Measurements from ENCODE around the gene TIGD6.
"Not testable (repeated sequence)": the region's sequence is repeated elsewhere in the genome, so short reads cannot be mapped to it uniquely, and the experiment has no call there.

TIGD6 gene

DNA sequence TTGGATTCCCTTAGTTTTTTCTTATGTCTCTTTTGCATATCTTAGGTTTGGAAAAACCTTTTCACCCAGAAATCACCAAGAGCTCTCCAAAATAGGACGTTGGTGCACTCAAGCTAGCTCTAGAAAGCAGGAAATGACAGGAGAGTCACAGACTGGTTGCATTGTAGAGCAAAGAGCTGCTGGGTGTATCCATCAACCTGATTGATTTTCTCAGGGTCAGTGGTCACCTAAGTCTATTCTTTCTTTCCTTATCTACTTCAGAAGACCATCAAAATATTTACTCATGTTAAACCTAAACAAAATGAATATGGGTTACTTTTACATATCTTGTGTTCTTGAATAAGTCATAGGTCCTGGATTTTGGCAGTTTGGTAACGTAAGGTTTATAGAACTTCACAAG, 25.0 kb downstream of the TIGD6 start:
- DNase-seq (ENCODE audit: low spot score), result no peak

DNA sequence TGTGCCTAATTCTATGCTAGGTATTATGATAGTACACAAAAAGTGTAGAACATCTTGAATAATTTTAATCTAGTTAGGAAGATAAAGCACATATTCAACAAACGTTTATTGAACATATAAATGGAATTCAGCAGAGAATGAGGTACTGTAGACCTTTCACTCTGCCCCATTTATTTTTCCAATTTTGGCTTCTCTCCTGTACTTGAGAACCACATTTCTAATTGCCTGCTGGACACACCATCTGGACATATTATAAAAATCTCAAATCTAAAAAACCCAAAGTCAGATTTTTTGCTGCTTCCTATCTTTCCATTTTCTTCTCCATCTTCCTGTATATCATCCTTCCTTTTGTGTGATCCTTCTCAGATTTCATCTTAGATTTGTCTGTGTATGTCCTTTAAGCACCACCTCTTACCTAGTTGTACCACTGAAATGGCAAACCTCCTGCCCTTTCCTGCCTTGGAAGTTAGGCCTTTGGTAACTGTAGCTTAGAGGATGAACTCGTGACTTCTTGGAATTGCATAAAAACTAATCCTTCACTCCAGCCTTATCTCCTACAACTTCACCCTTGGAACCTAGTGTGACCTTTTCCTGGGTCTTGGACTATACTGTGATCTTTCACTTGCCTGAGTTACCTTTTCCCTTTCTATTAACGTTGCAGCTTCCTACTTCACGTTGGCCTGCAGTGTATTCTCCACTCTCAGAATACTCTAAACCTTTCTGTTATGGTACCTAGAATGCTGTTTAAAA, 31.1 kb downstream of the TIGD6 start:
- DNase-seq (ENCODE audit: low spot score), result no peak

DNA sequence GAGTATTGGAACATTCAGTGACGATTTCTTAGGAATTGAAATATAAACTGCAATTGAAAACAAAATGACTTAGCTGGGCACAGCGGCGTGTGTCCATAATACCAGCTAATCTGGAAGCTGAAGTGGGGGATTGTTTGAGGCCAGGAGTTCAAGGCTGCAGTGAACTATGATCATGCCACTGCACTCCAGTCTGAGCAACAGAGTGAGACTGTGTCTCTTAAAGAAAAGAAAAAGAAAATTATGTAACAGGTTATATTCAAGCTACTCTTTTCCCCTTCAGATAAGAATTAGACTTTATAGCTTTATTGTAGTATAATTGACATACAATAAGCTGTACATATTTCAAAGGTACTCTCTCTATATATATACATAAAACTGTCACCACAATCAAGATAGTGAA, 33.5 kb downstream of the TIGD6 start:
- no peak for DNase-seq (ENCODE audit: low spot score)

DNA sequence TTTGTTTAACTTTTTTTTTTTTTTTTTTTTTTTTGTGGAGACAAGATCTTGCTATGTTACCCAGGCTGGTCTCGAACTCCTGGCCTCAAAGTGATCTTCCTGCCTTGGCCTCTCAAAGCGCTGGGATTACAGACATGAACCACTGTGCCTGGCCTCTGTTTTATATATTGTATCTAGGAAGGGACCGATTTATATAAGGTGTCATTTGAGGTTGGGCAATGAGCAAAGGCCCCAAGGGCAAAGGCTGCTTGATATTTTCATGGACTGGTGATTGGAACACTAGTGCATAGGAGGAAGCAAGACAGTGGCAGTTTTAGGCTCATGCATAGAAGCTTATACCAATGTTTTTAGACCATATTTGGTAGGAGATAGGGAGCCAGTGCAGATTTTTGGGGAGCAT, 36.7 kb downstream of the TIGD6 start:
- DNase-seq (ENCODE audit: low spot score), result no peak

DNA sequence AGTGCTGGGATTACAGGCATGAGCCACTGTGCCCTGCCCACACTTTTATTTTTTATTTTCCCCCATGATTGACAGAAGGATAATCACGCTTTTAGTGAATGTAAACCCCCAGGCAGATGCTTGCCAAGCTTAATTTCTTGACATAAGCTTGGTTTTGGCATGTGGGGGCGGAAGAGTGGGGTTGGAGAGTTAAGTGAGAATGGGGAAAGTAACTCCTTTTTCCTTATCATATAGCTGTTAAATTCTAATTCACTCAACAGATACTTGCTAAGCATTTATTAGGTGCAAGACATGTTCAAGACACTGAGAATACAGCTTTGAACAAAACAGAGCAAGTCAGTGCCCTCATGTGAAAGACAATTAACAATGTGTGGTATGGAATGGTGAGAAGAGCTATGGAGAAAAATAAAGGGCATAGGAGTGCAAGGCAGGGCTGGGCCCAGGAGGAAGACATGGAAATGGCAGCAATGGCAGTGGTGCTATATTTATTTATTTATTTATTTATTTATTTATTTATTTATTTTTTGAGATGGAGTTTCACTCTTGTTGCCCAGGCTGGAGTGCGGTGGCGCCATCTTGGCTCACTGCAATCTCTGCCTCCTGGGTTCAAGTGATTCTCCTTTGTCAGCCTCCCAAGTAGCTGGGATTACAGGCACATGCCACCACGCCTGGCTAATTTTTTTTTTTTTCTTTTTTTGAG, 37.7 kb downstream of the TIGD6 start:
- DNase-seq (ENCODE audit: low spot score), result no peak

DNA sequence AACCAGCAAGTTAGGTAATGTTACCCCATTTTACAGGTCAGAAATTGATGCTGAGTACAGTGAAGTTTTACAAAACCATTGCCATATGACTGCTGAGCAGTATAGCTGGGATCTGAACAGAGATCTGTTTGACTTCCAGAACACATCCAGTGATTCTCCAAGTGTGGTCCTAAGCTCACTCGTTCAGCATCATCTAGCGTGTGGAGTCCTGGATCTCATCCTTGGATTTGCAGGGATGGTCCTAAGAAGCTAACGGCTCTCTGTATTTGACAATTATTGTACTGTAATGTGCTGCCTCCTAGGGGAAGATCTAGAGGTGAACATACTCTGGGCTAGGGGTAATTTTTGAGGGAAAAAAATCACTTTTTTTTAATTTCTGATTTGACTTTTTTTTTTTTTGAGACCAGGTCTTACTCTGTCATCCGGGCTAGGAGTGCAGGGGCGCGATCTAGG, 38.5 kb downstream of the TIGD6 start:
- no peak for DNase-seq (ENCODE audit: low spot score)

DNA sequence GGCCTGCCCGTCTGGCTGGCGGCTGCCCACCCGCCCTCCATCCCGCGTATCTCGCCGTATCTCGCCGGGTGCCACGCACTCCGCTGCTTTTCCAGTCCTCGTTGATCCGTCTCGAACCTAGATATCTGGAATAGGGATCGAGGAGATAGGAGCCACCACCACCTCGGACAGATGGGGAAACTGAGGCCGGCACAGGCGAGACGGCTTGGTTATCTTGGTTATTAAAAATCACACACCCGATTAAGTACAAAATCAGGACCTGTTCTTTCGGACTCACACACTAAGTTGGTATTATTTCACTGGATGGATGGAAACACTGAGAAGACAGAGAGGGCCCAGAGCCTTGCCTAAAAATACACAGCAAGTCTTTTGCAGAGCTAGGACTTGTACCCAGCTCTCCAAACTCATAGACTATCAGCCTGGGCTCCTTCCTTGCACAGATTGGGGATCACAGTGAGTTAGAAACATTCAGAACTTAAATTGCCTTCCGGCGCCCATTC, 39.2 kb downstream of the TIGD6 start:
- DNase-seq (ENCODE audit: low spot score), result no peak

DNA sequence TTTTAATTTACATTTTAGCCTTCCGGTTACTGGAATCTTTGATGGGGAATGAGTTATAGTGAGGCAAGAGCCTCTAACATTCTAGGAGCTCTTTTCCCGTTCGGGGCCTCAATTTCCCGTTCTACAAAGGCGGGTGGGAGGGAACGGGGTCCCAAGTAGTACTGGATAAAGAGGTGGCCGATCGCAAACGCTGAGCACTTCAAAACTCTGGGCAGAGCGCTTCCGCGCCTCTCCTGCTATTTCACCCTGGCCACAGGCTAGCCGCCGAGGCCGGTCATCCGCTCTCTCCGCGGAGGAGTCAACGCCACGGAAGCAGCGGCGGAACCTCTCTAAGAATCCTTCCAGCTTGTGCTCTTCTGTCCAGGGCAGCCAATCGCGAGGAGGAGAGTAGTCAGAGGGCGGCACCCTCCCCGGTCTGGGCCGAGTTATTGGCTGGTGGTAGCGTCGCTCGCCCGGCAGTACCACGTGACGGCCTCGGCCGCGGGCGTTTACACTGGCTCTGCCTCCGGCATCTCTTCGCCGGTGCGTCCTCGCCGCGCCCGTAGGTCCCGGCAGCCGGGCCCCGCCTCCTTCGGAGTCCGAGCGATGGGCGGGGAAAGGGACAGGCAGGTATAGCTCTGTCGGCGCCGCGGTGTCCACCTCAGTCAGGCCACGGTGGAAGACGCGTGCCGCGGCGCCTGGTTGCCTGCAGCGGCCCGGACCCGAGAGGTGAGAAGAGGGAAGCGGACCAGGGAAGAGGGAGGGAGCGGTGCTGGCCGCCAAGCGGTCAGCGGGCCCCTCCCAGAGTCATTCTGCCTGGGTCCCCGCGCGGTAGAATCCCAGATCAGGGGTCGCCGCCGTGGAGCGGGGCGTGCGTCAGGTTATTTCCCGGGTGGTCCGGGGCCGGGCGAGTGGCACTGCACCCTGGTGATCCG, 39.9 kb downstream of the TIGD6 start, which contains the start of gene SLC26A2:
SLC26A2 (plus strand) TSS at position 487 of the 914 bp plus-strand sequence. CDS start 16,895 bp downstream, outside the sequence.
- DNase-seq (ENCODE audit: low spot score), result peak; percentile 100

DNA sequence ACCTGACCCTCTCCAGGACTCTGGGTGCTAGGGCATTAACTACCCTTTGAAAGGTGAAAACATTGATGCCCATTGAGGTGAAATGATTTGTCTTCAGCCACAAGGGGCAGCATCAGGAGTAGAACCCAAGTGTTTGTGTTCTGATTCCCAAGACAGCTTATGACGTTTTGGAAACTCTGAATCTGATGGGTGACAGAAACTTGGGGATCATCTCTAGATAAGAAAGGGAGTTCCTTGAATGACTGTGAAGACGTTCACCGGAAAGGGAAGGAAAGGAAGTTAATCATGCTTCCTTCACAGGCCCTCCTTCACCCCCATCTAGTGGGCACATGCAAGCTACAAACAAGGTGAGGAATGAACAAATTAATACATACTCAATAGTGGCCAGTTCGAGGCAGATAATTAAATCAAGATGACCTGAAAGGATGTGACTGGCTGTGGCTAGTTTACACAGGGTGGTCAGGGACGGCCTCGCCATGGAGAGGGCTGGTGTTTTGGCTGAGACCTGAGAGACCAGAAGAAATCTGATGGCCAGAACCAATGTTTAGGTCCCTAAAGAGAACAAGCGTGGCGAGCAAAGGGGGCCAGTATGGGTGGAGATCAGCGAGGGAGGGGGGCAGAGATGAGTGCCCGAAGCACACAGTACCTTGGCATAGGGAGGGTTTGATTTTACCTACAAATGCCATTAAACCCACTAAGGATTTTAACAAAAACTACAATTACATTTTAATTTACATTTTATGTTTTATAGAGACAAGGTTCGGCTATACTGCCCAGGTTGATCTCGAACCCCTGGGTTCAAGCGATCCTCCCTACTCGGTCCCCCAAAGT, 40.8 kb downstream of the TIGD6 start:
- peak; percentile 66 for DNase-seq (ENCODE audit: low spot score)

DNA sequence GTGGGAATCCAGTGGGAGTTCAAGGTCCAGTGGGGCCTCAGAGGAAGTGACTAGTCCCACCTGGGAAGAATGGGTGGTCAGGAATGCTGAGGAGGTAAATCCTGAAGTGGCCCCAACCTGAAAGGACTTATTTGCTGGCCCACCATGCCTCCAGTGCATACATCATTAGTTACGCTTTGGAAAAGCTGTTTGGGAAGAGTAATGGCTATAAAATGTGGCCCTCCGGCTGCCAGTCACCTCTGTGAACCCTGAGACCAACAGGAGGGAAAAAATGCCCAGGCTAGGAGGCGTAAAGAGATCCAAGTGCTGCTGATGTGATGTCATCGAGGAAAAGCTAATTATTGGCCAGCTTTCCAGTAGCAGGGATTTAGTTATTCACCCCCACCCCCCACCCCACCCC, 42.6 kb downstream of the TIGD6 start:
- no peak for DNase-seq (ENCODE audit: low spot score)

DNA sequence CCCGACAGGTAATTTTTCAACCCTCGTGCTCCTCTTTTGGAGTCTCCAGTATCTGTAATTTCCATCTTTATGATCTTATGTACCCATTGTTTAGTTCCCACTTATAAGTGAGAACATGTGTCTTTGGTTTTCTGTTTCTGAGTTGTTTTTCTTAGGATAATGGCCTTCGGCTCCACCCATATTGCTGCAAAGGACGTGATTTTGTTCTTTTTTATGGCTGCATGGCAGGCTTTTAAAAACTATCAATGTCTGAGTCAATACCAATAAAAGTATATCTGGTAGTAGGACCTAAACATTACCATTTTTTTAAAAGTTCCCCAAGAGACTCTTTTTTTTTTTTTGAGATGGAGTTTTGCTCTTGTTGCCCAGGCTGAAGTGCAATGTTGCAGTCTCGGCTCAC, 43.8 kb downstream of the TIGD6 start:
- DNase-seq (ENCODE audit: low spot score), result peak; percentile 40

DNA sequence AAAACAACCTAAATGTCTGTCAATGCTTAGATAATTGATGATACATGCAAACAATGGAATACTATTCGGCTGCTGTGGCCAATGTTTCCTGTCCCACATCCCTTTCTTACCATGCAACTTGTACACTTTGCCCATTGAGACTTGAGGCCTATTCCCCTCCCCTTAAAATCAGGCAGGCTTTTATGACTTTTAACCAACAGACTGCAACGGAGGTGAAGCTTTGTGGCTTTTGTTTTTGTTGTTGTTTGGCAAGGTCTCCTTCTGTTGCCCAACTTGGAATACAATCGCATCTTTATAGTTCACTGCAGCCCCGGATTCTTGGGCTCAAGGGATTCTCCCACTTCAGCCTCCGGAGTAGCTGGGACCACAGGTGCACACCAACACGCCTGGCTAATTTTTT, 45.7 kb downstream of the TIGD6 start:
- DNase-seq (ENCODE audit: low spot score), result no peak

DNA sequence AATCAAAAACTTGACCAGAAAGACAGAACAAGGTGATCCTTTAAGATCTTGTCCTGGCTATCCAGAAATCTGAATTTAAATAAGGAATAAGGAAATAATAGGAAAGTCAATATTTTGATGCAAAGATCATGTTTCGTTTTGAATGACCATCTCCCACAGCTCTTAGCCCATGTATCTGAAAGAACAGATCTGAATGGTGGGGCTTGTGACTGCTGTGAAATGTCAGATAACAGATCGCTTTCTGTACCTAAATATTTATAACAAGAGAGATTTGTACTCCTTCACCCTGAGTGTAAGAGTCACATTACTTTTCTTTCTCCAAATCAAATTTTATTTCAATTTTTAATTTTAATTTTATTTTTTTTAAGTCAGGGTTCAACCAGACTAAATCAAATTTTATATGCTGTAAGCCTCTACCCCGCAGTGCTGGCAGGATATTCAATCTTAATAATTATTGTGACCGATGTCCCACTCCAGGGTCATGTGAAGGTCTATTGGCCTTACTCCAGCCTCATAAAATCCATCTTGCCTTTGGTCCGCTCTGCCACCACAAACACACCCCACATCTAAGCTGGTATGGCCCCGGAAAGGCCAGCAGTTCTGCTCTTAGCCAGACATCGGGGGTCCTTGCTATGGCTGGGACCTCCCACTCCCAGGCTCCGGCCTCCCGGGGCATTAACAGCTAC, 46.9 kb downstream of the TIGD6 start:
- DNase-seq (ENCODE audit: low spot score), result no peak

DNA sequence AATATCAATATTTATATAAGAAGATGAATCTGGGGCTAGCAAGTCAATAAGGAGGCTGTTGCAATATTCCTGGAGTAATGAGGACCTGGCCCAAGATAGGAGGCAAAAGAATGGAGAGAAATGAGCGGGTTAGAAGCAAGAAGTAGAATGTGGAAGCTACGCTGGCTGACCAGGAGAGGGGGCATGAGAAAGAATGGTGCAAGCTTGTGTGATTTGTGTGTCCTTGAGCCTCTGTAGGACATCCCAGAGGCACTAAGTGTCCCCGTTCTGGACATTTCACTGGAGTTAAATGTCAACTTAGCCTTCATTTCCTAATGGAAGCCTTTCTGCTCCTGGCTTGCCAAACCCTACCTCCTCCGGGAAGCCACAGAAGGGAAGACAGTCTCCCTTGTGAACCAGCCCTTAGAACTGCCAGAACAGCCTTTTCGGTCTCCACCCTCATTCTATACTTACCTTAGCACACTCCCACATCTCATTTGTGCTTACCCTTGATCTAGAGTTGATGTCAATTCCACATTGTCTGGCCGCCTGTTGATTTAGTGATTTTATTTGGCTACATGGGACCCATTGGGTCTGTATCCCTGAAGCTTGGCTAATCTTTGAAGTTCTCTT, 49.2 kb downstream of the TIGD6 start:
- DNase-seq (ENCODE audit: low spot score), result no peak

DNA sequence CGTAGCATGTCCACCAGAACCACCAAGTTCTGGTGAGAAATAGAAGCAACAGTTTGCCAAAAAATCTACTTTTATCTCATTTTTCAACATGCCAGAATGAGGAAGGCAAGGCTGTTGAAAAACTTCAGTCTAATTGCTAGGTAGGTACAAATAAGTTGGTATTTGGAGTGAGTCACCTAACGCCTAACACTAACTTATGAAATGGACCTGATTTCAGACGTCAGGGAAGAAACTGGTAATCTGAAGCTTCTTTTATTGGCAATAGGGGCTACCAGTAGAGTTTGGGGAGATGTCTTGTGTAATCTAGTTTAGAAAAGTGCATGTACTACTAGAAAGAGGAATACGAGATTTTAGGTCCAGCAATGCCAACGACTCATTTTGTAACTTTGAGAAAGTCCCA, 51.5 kb downstream of the TIGD6 start:
- DNase-seq (ENCODE audit: low spot score), result no peak

DNA sequence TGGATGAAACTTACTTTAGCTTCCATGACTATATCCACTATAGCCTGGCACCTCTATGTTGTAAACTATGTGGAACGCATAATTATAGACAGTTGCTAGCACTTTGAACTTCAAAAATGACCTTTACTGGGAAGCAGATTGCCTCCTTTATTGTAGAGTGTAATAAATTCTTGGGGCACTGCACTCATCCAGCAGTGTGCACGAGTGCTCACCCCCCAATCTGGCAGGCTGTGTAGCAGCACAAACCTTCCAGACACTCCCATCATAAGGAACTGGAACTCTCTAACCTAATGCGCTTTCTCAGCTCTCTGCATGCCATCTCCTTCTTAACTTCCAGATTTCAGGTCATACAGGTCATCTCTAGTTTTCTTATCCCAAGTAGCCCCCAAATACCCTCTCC, 54.3 kb downstream of the TIGD6 start:
- DNase-seq (ENCODE audit: low spot score), result no peak

DNA sequence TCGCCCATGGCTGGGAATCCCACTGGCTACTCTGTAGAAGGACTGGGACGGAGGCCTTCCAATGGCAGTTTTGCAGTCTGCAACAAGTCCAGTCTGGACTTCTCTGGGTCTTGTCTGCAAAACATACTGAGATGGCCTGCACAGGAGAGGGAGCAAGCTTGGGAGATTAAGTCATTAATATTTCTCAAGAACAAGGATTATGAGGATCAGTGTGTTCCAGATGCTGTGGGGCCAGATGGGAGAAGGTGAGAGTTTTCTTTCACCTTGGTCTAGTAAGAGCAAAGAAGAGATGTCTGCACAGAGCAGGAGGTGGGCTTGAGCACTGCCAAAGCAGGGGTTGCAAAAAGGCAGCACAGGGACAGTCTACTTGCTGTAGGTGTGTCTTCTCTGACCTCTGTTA, 55.8 kb downstream of the TIGD6 start, which contains the start of gene PDE6A:
PDE6A (minus strand) TSS at position 128 of the 400 bp plus-strand sequence; CDS start at position 8, 120 bp downstream.
- DNase-seq (ENCODE audit: low spot score), result no peak

DNA sequence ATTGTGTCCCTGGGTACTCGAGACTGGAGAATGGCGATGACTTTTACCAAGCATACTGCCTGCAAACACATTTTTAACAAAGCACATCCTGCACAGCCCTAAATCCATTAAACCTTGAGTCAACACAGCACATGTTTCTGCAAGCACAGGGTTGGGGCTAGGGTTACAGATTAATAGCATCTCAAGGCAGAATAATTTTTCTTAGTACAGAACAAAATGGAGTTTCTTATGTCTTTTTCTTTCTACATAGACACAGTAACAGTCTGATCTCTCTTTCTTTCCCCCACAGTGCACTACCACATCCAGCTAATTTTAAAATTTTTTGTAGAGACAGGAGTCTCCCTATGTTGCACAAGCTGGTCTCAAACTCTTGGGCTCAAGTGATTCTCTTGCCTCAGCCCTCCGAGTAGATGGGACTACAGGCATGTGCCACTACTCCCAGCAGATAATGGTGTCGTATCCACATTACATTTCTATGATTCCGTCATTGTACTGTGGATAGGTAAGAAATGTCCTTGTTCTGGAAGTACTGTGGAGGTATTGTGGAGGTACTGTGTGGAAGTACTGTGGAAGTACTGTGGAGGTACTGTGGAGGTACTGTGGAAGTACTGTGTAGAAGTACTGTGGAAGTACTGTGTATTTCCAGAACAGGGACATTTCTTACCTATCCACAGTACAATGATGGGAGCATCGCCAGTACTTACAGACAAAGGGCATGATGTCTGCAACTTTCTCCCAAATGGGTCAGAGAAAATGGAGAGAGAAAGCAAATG, 57.1 kb downstream of the TIGD6 start:
- DNase-seq (ENCODE audit: low spot score), result not testable (repeated sequence)

Measured in LoVo (cell line).